Stimulated activated CD8-positive, alpha-beta memory T cell treated with anti-CD3 and anti-CD28 coated beads, Interleukin-12 subunit alpha, Interleukin-12 subunit beta, amount 100 ng/mL, for 24 hours (primary cell): ENCODE results near the gene LRRC19.
A peak's percentile ranks its signal among the peaks of the same experiment; 100 is the strongest.

ENCODE experiments used
- DNase-seq: peaks from one replicate; pipeline ENCODE4 v3.0.0-alpha.2; 2020; ENCODE audit errors: extremely low read depth

Gene LRRC19

GRCh38 chr9:26955921-26956859 lies 49.3 kb downstream of the LRRC19 start, which contains the start of gene IFT74:
Gene IFT74 (plus strand): TSS chr9:26956412. CDS start chr9:26961968, 5,556 bp downstream.
- DNase-seq = peak; percentile 89

- no peak for DNase-seq
These were observed 50.1 kb downstream of the LRRC19 start for GRCh38 chr9:26955222-26955903.

GRCh38 chr9:26954050-26954508 lies 51.4 kb downstream of the LRRC19 start:
- no peak for DNase-seq

GRCh38 chr9:26951794-26952193 lies 53.7 kb downstream of the LRRC19 start:
- DNase-seq = no peak

- no peak for DNase-seq
These were observed 55.0 kb downstream of the LRRC19 start for GRCh38 chr9:26950521-26950920.

- DNase-seq = no peak
These were observed 55.8 kb downstream of the LRRC19 start for GRCh38 chr9:26949637-26950069.

GRCh38 chr9:26947736-26948135 lies 57.7 kb downstream of the LRRC19 start:
- DNase-seq = no peak

- DNase-seq = peak; percentile 67
These were observed 58.4 kb downstream of the LRRC19 start, which contains the start of gene PLAA for GRCh38 chr9:26946753-26947727. Gene PLAA (minus strand): TSS chr9:26947242. CDS start chr9:26947045, 197 bp downstream.

GRCh38 chr9:26945591-26945990 lies 59.9 kb downstream of the LRRC19 start:
- no peak for DNase-seq
